ENCODE measurements around the gene MYH10.

MYH10 gene

GRCh38 chr17:8485491-8485890 is 145.0 kb downstream of the MYH10 start:
- no peaks in the 10 kb centered on the region for H3K4me1 ChIP-seq (ENCODE audit: insufficient read depth, low read length)
- DNase-seq (no peak), ATAC-seq (ENCODE audit: insufficient read depth, low read depth) (no peak)
- no peak for TF ChIP-seq EZH2 (IDR thresholded peaks at IDR 0.05; ENCODE audit: borderline replicate concordance, low read depth, low read length, severe bottlenecking)
- TF ChIP-seq, protein P1, sequence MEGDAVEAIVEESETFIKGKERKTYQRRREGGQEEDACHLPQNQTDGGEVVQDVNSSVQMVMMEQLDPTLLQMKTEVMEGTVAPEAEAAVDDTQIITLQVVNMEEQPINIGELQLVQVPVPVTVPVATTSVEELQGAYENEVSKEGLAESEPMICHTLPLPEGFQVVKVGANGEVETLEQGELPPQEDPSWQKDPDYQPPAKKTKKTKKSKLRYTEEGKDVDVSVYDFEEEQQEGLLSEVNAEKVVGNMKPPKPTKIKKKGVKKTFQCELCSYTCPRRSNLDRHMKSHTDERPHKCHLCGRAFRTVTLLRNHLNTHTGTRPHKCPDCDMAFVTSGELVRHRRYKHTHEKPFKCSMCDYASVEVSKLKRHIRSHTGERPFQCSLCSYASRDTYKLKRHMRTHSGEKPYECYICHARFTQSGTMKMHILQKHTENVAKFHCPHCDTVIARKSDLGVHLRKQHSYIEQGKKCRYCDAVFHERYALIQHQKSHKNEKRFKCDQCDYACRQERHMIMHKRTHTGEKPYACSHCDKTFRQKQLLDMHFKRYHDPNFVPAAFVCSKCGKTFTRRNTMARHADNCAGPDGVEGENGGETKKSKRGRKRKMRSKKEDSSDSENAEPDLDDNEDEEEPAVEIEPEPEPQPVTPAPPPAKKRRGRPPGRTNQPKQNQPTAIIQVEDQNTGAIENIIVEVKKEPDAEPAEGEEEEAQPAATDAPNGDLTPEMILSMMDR (IDR thresholded peaks at IDR 0.05; ENCODE audit: borderline replicate concordance, extremely low read depth, low read length, poor library complexity, severe bottlenecking) = no peak
- H3K9ac ChIP-seq (ENCODE audit: low read depth, low read length) = no peak overlapping the region
- H3K9me3 ChIP-seq (ENCODE audit: insufficient read depth, low read length, severe bottlenecking) = peaks cover 3% of the 10 kb centered on the region
- H3K36me3 ChIP-seq (ENCODE audit: insufficient read depth, low read length) = peaks cover 97% of the 10 kb centered on the region
- no peak overlapping the region for H3K4me2 ChIP-seq (ENCODE audit: insufficient read depth, low read length)
- no peaks in the 10 kb centered on the region for H3K79me2 ChIP-seq (ENCODE audit: insufficient read depth, low read length)
- no peaks in the 10 kb centered on the region for H3K27me3 ChIP-seq (ENCODE audit: insufficient read depth, low read length, poor library complexity)
- no peak overlapping the region for H2AFZ ChIP-seq (ENCODE audit: low read depth, low read length)
- H4K20me1 ChIP-seq (ENCODE audit: insufficient read depth, low read length) = 0 out of 2 replicates have a peak, but pooled peaks cover 3% of the 10 kb centered on the region
- H3K27ac ChIP-seq (ENCODE audit: low read length) = no peak overlapping the region
- H3K4me3 ChIP-seq (ENCODE audit: low read depth in 1 of 2, low read length in 2 of 2) = no peak overlapping the region

DNA sequence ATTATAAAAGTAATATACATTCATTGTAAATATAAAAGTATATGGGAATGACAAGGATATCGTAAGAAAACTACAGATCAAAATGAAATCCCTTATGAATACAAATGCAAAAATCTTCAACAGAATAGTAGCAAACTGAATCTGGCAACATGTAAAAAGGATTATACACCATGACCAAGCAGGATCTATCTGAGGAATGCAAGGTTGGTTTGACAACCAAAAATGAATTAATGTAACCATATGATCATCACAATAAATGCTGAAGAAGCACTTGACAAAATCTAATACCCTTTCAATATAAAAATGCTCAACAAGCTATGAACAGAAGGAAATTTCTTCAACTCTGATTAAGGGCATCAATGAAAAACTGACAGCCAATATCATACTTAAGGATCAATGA is 146.1 kb downstream of the MYH10 start:
- peaks cover 97% of the 10 kb centered on the region for H3K36me3 ChIP-seq (ENCODE audit: insufficient read depth, low read length)
- peaks cover 3% of the 10 kb centered on the region for H3K9me3 ChIP-seq (ENCODE audit: insufficient read depth, low read length, severe bottlenecking)
- no peak for TF ChIP-seq EZH2 (IDR thresholded peaks at IDR 0.05; ENCODE audit: borderline replicate concordance, low read depth, low read length, severe bottlenecking)
- TF ChIP-seq, protein P1 (IDR thresholded peaks at IDR 0.05; ENCODE audit: borderline replicate concordance, extremely low read depth, low read length, poor library complexity, severe bottlenecking) = no peak
- no peak overlapping the region for H3K27ac ChIP-seq (ENCODE audit: low read length)
- H3K9ac ChIP-seq (ENCODE audit: low read depth, low read length) = no peak overlapping the region
- no peak overlapping the region for H2AFZ ChIP-seq (ENCODE audit: low read depth, low read length)
- no peak overlapping the region for H3K4me3 ChIP-seq (ENCODE audit: low read depth in 1 of 2, low read length in 2 of 2)
- DNase-seq (no peak), ATAC-seq (ENCODE audit: insufficient read depth, low read depth) (no peak)
- no peaks in the 10 kb centered on the region for H3K79me2 ChIP-seq (ENCODE audit: insufficient read depth, low read length)
- no peak overlapping the region for H3K4me2 ChIP-seq (ENCODE audit: insufficient read depth, low read length)
- no peaks in the 10 kb centered on the region for H3K27me3 ChIP-seq (ENCODE audit: insufficient read depth, low read length, poor library complexity)
- H4K20me1 ChIP-seq (ENCODE audit: insufficient read depth, low read length) = 0 out of 2 replicates have a peak, but pooled peaks cover 7% of the 10 kb centered on the region
- no peaks in the 10 kb centered on the region for H3K4me1 ChIP-seq (ENCODE audit: insufficient read depth, low read length)

DNA sequence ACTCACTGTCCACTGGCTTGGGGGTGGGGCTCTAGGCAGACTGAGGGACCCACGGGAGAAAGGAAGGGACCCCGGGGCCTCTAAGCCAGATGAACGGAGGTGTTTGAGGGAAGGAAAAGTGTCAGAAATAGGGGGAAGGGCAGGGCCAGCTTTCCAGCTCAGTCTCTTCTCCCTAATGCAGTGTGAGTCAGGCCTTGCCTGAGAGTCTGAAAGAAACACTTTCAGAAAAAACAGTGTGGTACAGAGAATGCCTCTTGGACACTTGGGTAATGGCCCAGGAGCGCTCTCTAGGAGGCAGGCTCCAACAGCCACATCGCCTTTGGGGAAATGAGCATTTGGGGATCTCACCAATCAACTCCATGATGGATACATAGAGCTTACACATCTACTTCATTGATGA is 148.0 kb downstream of the MYH10 start:
- TF ChIP-seq, protein P1 (IDR thresholded peaks at IDR 0.05; ENCODE audit: borderline replicate concordance, extremely low read depth, low read length, poor library complexity, severe bottlenecking) = no peak
- no peak for TF ChIP-seq EZH2 (IDR thresholded peaks at IDR 0.05; ENCODE audit: borderline replicate concordance, low read depth, low read length, severe bottlenecking)
- Histone ChIP-seq H3K4me3 (ENCODE audit: low read depth in 1 of 2, low read length in 2 of 2) (no peak overlapping the region), H3K79me2 (ENCODE audit: insufficient read depth, low read length) (no peaks in the 10 kb centered on the region), H2AFZ (ENCODE audit: low read depth, low read length) (no peak overlapping the region), H3K9ac (ENCODE audit: low read depth, low read length) (no peak overlapping the region), H3K27ac (ENCODE audit: low read length) (no peak overlapping the region), H4K20me1 (ENCODE audit: insufficient read depth, low read length) (0 out of 2 replicates have a peak, but pooled peaks cover 7% of the 10 kb centered on the region), H3K4me2 (ENCODE audit: insufficient read depth, low read length) (no peak overlapping the region), H3K9me3 (ENCODE audit: insufficient read depth, low read length, severe bottlenecking) (peaks cover 3% of the 10 kb centered on the region), H3K27me3 (ENCODE audit: insufficient read depth, low read length, poor library complexity) (no peaks in the 10 kb centered on the region), H3K36me3 (ENCODE audit: insufficient read depth, low read length) (peaks cover 97% of the 10 kb centered on the region), H3K4me1 (ENCODE audit: insufficient read depth, low read length) (no peaks in the 10 kb centered on the region)
- ATAC-seq (ENCODE audit: insufficient read depth, low read depth) = no peak
- DNase-seq = no peak

DNA sequence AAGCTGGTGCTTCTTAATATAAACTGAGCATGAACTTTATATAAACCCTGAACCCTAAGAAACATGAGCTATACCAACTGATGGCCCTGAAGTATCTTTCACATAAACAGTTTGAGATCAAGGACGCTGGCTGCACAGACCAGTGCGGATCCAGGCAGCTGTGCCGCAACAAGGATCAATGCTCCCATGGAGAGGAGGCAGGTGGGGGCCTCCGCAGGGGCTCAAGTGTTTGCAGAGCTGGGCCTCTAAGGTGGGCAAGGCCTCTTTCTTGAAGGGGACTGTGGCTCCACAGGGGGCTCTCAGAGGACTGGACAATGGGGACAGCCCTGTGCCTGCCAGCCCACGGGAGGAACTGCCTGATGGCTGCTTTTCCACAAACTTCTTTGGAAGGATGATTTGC is 148.8 kb downstream of the MYH10 start:
- peaks cover 7% of the 10 kb centered on the region; the same call in 1 of the 2 replicates for H4K20me1 ChIP-seq (ENCODE audit: insufficient read depth, low read length)

More for the DNA sequence above, 148.8 kb downstream of the MYH10 start:
- H3K4me2 ChIP-seq (ENCODE audit: insufficient read depth, low read length) = no peak overlapping the region
- no peaks in the 10 kb centered on the region for H3K27me3 ChIP-seq (ENCODE audit: insufficient read depth, low read length, poor library complexity)
- peaks cover 97% of the 10 kb centered on the region for H3K36me3 ChIP-seq (ENCODE audit: insufficient read depth, low read length)
- H2AFZ ChIP-seq (ENCODE audit: low read depth, low read length) = no peak overlapping the region
- H3K9me3 ChIP-seq (ENCODE audit: insufficient read depth, low read length, severe bottlenecking) = peaks cover 3% of the 10 kb centered on the region
- H3K9ac ChIP-seq (ENCODE audit: low read depth, low read length) = no peak overlapping the region
- H3K4me1 ChIP-seq (ENCODE audit: insufficient read depth, low read length) = no peaks in the 10 kb centered on the region
- no peak overlapping the region for H3K27ac ChIP-seq (ENCODE audit: low read length)
- H3K4me3 ChIP-seq (ENCODE audit: low read depth in 1 of 2, low read length in 2 of 2) = no peak overlapping the region
- no peaks in the 10 kb centered on the region for H3K79me2 ChIP-seq (ENCODE audit: insufficient read depth, low read length)
- ATAC-seq (ENCODE audit: insufficient read depth, low read depth) (no peak), DNase-seq (no peak)
- TF ChIP-seq EZH2 (IDR thresholded peaks at IDR 0.05; ENCODE audit: borderline replicate concordance, low read depth, low read length, severe bottlenecking) = no peak
- TF ChIP-seq, protein P1 (IDR thresholded peaks at IDR 0.05; ENCODE audit: borderline replicate concordance, extremely low read depth, low read length, poor library complexity, severe bottlenecking) = no peak

Data from DND-41 (cell line).